Loucy (cell line): ENCODE data around the gene KCND1.

Source experiments
- H2AFZ ChIP-seq: fragments of 200-600 bp; sonication (generic); 2 replicates; pipeline ENCODE4 v1.6.0; 2016; ENCODE audit warnings: antibody characterized with exemption, mild to moderate bottlenecking, low read length, moderate library complexity
- H3F3A ChIP-seq: fragments of 200-600 bp; 2 replicates; pipeline ENCODE4 v1.6.0; 2016; ENCODE audit warnings: antibody characterized with exemption, low read depth, mild to moderate bottlenecking
- H3K27me3 ChIP-seq: fragments of 200-600 bp; sonication (generic); 2 replicates; pipeline ENCODE4 v1.6.1; 2014; ENCODE audit warnings: low read length, mild to moderate bottlenecking; ENCODE audit not compliant: insufficient read depth, poor library complexity, severe bottlenecking
- H3K36me3 ChIP-seq: fragments of 200-600 bp; sonication (generic); 2 replicates; pipeline ENCODE4 v1.6.1; 2016; ENCODE audit warnings: low read length; ENCODE audit not compliant: insufficient read depth
- H3K4me1 ChIP-seq: fragments of 200-600 bp; sonication (generic); 2 replicates; pipeline ENCODE4 v1.5.1; 2014; ENCODE audit warnings: low read length, mild to moderate bottlenecking; ENCODE audit not compliant: insufficient read depth, poor library complexity, severe bottlenecking
- H3K4me2 ChIP-seq: fragments of 200-600 bp; sonication (generic); 2 replicates; pipeline ENCODE4 v1.6.0; 2014; ENCODE audit warnings: antibody characterized with exemption, low read length, low read depth, mild to moderate bottlenecking; ENCODE audit not compliant: poor library complexity, severe bottlenecking
- H3K4me3 ChIP-seq: fragments of 200-600 bp; sonication (generic); 2 replicates; pipeline ENCODE4 v1.5.1; 2014; ENCODE audit warnings: low read length, mild to moderate bottlenecking, mixed read lengths; ENCODE audit not compliant: poor library complexity, severe bottlenecking
- H3K79me2 ChIP-seq: fragments of 200-600 bp; sonication (generic); 2 replicates; pipeline ENCODE4 v1.6.1; 2014; ENCODE audit warnings: low read length; ENCODE audit not compliant: insufficient read depth
- H3K9ac ChIP-seq: fragments of 200-600 bp; sonication (generic); 2 replicates; pipeline ENCODE4 v1.6.0; 2014; ENCODE audit warnings: mild to moderate bottlenecking, low read depth, low read length, moderate library complexity; ENCODE audit not compliant: poor library complexity, severe bottlenecking
- H3K9me2 ChIP-seq: fragments of 200-600 bp; sonication (generic); replicated peaks from 2 replicates; pipeline ENCODE4 v1.6.1; 2016; ENCODE audit warnings: low read depth, low read length, mixed read lengths
- H3K9me3 ChIP-seq: fragments of 200-600 bp; sonication (generic); 2 replicates; pipeline ENCODE4 v1.6.1; 2014; ENCODE audit warnings: mild to moderate bottlenecking, antibody characterized with exemption, low read length, low read depth; ENCODE audit not compliant: insufficient read depth
- H4K20me1 ChIP-seq: fragments of 200-600 bp; sonication (generic); 2 replicates; pipeline ENCODE4 v1.6.0; 2014; ENCODE audit warnings: antibody characterized with exemption, low read length, mild to moderate bottlenecking; ENCODE audit not compliant: insufficient read depth, poor library complexity, severe bottlenecking
- CTCF ChIP-seq: fragments of 200-600 bp; sonication (generic); conservative IDR thresholded peaks from 2 replicates; pipeline ENCODE4 v1.5.1; 2014; ENCODE audit warnings: mild to moderate bottlenecking, antibody characterized with exemption, low read length
- EZH2phosphoT487 ChIP-seq: fragments of 200-600 bp; IDR thresholded peaks from 2 replicates; pipeline ENCODE4 v1.6.1; 2018; ENCODE audit warnings: antibody characterized with exemption, mild to moderate bottlenecking, moderate library complexity, borderline replicate concordance

Gene KCND1

GRCh38 chrX:48976086-48976485, 4.4 kb upstream of the KCND1 start:
- Histone ChIP-seq H3K4me3 (no peak overlapping the region), H3K9me3 (no peaks in the 10 kb centered on the region), H3K27me3 (no peaks in the 10 kb centered on the region), H3K36me3 (peaks cover 13% of the 10 kb centered on the region; the same call in 1 of the 2 replicates), H3K4me1 (no peaks in the 10 kb centered on the region), H3K79me2 (no peaks in the 10 kb centered on the region), H3K9me2 (no peaks in the 10 kb centered on the region), H3K4me2 (no peak overlapping the region), H3K9ac (no peak overlapping the region), H3F3A (no peaks in the 10 kb centered on the region), H4K20me1 (no peaks in the 10 kb centered on the region), H2AFZ (no peak overlapping the region)
- TF ChIP-seq CTCF = no peak
- TF ChIP-seq EZH2phosphoT487 = no peak

DNA sequence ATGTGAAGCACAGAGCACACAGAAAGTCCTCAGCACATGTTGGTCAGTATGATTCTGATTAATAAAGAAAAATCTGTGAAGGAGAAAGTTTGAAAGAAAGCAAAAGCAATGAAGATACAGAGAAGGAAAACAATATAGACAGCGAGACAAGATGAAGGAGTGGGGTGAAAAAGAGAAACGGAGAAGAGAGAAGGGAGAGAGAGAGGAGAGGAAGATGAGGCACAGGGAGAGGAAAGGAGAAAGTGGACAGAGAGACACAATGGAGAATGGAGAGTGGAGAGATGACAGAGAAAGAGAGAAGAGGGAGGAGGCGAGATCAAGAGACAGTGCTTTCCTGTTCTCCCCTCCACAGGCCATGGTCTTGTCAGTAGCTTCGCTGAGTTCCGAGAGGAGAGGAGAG, 3.9 kb upstream of the KCND1 start:
- Histone ChIP-seq H3K9me2 (no peaks in the 10 kb centered on the region), H4K20me1 (no peaks in the 10 kb centered on the region), H3K4me1 (no peaks in the 10 kb centered on the region), H3K27me3 (no peaks in the 10 kb centered on the region), H3K9me3 (no peaks in the 10 kb centered on the region), H3K4me2 (no peak overlapping the region), H3K36me3 (peaks cover 10% of the 10 kb centered on the region; the same call in 1 of the 2 replicates), H3K9ac (no peak overlapping the region), H2AFZ (no peak overlapping the region), H3K79me2 (no peaks in the 10 kb centered on the region), H3F3A (no peaks in the 10 kb centered on the region), H3K4me3 (no peak overlapping the region)
- TF ChIP-seq CTCF (no peak), EZH2phosphoT487 (no peak)

DNA sequence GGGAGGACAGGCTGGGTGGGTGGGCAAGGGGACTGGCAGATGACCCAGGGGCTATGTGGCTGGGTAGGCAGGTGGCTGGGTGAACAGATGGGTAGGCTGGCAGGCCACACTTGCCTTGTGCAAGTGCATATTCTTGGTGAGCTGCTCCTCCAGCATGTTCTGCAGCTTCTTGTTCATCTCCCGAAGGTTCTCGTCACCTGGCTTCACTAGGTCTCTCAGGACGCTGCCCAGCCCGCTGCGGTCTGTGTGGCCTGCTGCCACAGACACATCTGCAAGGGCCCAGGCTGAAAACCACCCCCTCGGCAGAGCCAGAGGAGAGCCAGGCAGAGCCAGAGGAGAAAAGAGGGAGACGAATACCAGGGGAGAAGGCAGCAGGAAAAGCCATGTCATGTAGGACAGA, 3.4 kb upstream of the KCND1 start:
- Histone ChIP-seq H3K27me3 (no peaks in the 10 kb centered on the region), H3K9me3 (no peaks in the 10 kb centered on the region), H3K79me2 (no peaks in the 10 kb centered on the region), H4K20me1 (no peaks in the 10 kb centered on the region), H2AFZ (no peak overlapping the region), H3K4me3 (no peak overlapping the region), H3K4me1 (no peaks in the 10 kb centered on the region), H3K9me2 (no peaks in the 10 kb centered on the region), H3F3A (no peaks in the 10 kb centered on the region), H3K4me2 (no peak overlapping the region), H3K9ac (no peak overlapping the region), H3K36me3 (peaks cover 10% of the 10 kb centered on the region; the same call in 1 of the 2 replicates)
- TF ChIP-seq CTCF (no peak), EZH2phosphoT487 (no peak)
